GM19395 (cell line): ENCODE data around the gene HSPA14.
"Not testable (repeated sequence)": the region's sequence is repeated elsewhere in the genome, so short reads cannot be mapped to it uniquely, and the experiment has no call there.

ENCODE experiments used
- ATAC-seq: cut with Tn5 transposase; IDR thresholded peaks from one replicate; pipeline ENCODE4 v1.9.1; 2021; ENCODE audit warnings: mild to moderate bottlenecking, moderate library complexity; ENCODE audit not compliant: unreplicated experiment

HSPA14 gene

GRCh38 chr10:14837003-14837756 is 926 bp upstream of the HSPA14 start:
- no peak for ATAC-seq

GRCh38 chr10:14838582-14839304 is 637 bp downstream of the HSPA14 start:
- peak; percentile 8 for ATAC-seq

GRCh38 chr10:14839305-14839695 is 1.2 kb downstream of the HSPA14 start:
- no peak for ATAC-seq

GRCh38 chr10:14840178-14840577 is 2.1 kb downstream of the HSPA14 start:
- no peak for ATAC-seq

- ATAC-seq: no peak
Observed at GRCh38 chr10:14843327-14843988, 5.4 kb downstream of the HSPA14 start.

- ATAC-seq: no peak
Observed at GRCh38 chr10:14844948-14845347, 6.8 kb downstream of the HSPA14 start.

GRCh38 chr10:14852236-14852635 is 14.1 kb downstream of the HSPA14 start:
- no peak for ATAC-seq

- ATAC-seq: no peak
Observed at GRCh38 chr10:14855453-14855852, 17.3 kb downstream of the HSPA14 start.

- no peak for ATAC-seq
Observed at GRCh38 chr10:14858338-14858960, 20.3 kb downstream of the HSPA14 start.

GRCh38 chr10:14859043-14859442 is 20.9 kb downstream of the HSPA14 start:
- ATAC-seq: no peak

GRCh38 chr10:14859775-14860174 is 21.7 kb downstream of the HSPA14 start:
- ATAC-seq: no peak

- no peak for ATAC-seq
Observed at GRCh38 chr10:14860791-14861190, 22.7 kb downstream of the HSPA14 start.

GRCh38 chr10:14864466-14864865 is 26.4 kb downstream of the HSPA14 start:
- ATAC-seq: not testable (repeated sequence)

- not testable (repeated sequence) for ATAC-seq
Observed at GRCh38 chr10:14864871-14865270, 26.8 kb downstream of the HSPA14 start.

- peak; percentile 59 for ATAC-seq
Observed at GRCh38 chr10:14873090-14873760, 35.1 kb downstream of the HSPA14 start.

- ATAC-seq: no peak
Observed at GRCh38 chr10:14875941-14876340, 37.8 kb downstream of the HSPA14 start.

GRCh38 chr10:14876764-14877163 is 38.7 kb downstream of the HSPA14 start:
- ATAC-seq: no peak

- ATAC-seq: peak; percentile 88
Observed at GRCh38 chr10:14878266-14879123, 40.4 kb downstream of the HSPA14 start, which contains the start of gene SUV39H2. Gene SUV39H2 (plus strand): TSS chr10:14878866. CDS start chr10:14878889, 23 bp downstream.

- ATAC-seq: peak; percentile 22
Observed at GRCh38 chr10:14879124-14879927, 41.2 kb downstream of the HSPA14 start.
